Left cardiac atrium (tissue), 4 donors: ENCODE measurements around the gene AGFG1. TPM values are rescaled to one million over a fixed set of nuclear protein-coding genes. Genes with fewer than 3 reads are reported as not detected.
"Not testable (repeated sequence)": the region's sequence is repeated elsewhere in the genome, so short reads cannot be mapped to it uniquely, and the experiment has no call there.

Source experiments
- ATAC-seq, 2 donors: fragments of 200-7000 bp; cut with Tn5 transposase; one replicate each; pipeline ENCODE4 v1.9.1; 2020; ENCODE audit warnings: mild to moderate bottlenecking in 2 of 2, moderate library complexity in 2 of 2
- DNase-seq: peaks from one replicate; pipeline ENCODE4 v3.0.0-alpha.2; 2020
- intact Hi-C, 2 donors: fragments of 100-400 bp; cut with DNase I; formaldehyde crosslinking; loops; one replicate each; pipeline versions ENCODE4 v1.14.1 to v1.15.1; 2022 to 2023
- total RNA-seq, 2 donors: library from RNA; stranded (reverse); fragmentation: NEBNext Ultra II Directional; extraction: Animal tissue kit (Norgen Biotek cat#: 25700); gene quantifications; one replicate each; pipeline ENCODE4 v1.2.1, GENCODE V29; 2021
- donor health status: DM: no; HTN: yes; CAD: no.
- donor health status: DM: no; HTN: yes; CAD: no; lungs with severe emphysema.
- donor health status: DM: yes; HTN: yes; CAD: no.
- donor health status: Dilated cardiomyopathy.

The AGFG1 gene
- total RNA-seq, 2 donors from 2014 or later = 61.4 to 78.2 TPM

DNA sequence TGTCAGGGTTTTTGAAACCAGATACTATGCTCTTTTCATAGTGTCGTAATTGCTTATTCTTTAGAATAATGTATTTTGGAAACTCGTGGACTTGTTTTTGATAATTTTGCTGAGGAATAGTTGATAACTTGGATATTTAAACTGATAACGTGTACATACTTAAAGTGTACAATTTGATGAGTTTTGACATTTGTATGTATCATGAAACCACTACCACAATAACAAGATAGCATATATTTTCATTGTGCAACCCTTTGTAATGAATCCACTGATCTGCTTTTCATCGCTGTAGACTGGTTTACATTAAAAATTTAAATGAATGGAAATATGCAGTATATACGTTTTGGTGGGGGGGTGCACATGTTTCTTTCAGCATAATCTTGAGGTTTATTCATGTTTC is 45.8 kb downstream of the AGFG1 start:
- intact Hi-C loops = no loop called here
- ATAC-seq (no peak), DNase-seq (no peak)

- peak in 1 of 2 donors; percentile 44 for ATAC-seq
- DNase-seq, intact Hi-C loops: not testable (repeated sequence)
Measured at GRCh38 chr2:227518278-227518865, 46.4 kb downstream of the AGFG1 start.

GRCh38 chr2:227521178-227521577 is 49.2 kb downstream of the AGFG1 start:
- ATAC-seq, intact Hi-C loops, DNase-seq: not testable (repeated sequence)

DNA sequence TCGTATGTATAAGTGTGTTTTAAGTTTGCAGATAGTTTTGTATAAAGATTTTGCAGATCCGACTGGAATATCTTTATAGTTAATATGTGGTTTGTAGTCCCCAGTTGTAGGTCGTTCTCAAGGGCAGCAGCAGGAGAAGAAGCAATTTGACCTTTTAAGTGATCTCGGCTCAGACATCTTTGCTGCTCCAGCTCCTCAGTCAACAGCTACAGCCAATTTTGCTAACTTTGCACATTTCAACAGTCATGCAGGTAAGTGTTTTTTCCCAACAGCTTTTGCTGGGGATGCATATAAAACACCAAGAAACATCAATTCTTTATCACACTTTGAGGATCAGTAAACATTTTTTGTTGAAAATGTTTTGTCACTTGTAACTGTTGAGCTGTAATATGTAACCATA is 52.7 kb downstream of the AGFG1 start:
- DNase-seq (no peak), ATAC-seq (no peak)
- intact Hi-C loops = no loop called here

- intact Hi-C loops = no loop called here
- DNase-seq (no peak), ATAC-seq (no peak)
Measured at GRCh38 chr2:227527351-227527750, 55.4 kb downstream of the AGFG1 start.

DNA sequence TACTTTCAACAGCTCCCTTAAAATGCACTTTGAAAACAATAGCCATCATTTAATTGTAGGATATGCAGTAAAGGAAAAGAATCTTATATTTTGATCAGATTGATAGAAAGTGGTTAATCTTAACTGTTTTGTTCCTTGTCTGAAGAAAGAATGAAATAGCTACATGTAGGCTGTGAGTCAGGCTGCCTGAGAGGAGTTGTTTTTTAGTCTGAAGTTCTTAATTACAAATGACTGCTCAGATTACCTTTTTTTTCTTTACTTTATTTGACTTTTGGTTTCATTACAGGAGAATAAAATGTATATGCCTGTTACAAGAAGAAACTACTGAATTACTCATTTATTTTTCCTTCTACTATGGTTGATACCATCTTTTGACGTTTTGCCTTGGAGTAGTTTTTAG is 56.8 kb downstream of the AGFG1 start:
- intact Hi-C loops = no loop called here
- ATAC-seq = no peak
- DNase-seq = no peak

- intact Hi-C loops = no loop called here
- no peak for DNase-seq
- ATAC-seq = no peak
Measured at GRCh38 chr2:227529871-227530270, 57.9 kb downstream of the AGFG1 start.

GRCh38 chr2:227534714-227535113 is 62.8 kb downstream of the AGFG1 start:
- no peak for ATAC-seq
- intact Hi-C loops = no loop called here

GRCh38 chr2:227536445-227536844 is 64.5 kb downstream of the AGFG1 start:
- intact Hi-C loops = no loop called here
- DNase-seq (no peak), ATAC-seq (no peak)

More at GRCh38 chr2:227534714-227535113, 62.8 kb downstream of the AGFG1 start:
- no peak for DNase-seq

GRCh38 chr2:227539465-227539956 is 67.6 kb downstream of the AGFG1 start:
- ATAC-seq (no peak), DNase-seq (no peak)
- intact Hi-C loops = no loop called here

GRCh38 chr2:227540352-227540751 is 68.4 kb downstream of the AGFG1 start:
- DNase-seq, ATAC-seq, intact Hi-C loops: not testable (repeated sequence)

DNA sequence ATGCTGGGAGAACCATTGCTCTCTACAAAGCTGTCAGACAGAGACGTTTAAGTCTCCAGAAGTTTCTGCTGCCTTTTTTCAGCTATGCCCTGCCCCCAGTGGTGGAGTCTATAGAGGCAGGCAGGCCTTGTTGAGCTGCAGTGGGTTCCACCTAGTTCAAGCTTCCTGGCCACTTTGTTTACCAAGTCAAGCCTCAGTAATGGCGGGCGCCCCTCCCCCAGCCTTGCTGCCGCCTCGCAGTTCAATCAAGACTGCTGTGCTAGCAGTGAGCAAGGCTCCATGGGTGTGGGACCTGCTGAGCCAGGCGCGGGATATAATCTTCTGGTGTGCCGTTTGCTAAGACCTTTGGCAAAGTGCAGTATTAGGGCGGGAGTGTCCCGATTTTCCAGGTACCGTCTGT is 74.0 kb downstream of the AGFG1 start:
- DNase-seq (no peak), ATAC-seq (no peak)
- intact Hi-C loops = no loop called here

- intact Hi-C loops = no loop called here
- no peak for DNase-seq
- no peak for ATAC-seq
Measured at GRCh38 chr2:227551836-227552235, 79.9 kb downstream of the AGFG1 start.

- intact Hi-C loops = no loop called here
- ATAC-seq = no peak
- no peak for DNase-seq
Measured at GRCh38 chr2:227562581-227562980, 90.6 kb downstream of the AGFG1 start.

DNA sequence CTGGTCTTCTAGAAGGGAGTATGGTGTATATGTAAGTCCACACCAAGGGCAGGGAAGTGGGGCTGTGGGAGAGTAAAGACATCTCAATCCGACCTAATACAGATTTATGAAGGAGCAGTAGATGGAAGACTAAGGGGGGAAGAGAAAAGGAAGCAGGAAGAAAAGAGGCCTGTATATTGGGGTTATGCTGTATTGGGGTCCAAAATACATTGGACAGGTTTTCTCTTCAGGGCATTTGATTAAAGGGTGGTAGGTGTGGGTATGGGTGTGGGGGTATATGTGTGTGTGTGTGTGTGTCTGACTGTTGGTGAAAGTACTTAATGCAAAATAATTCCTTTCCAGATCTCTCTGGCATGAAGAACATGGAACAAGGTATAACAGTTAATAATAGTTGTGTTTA is 93.1 kb downstream of the AGFG1 start:
- intact Hi-C loops = no loop called here
- ATAC-seq = no peak
- DNase-seq = no peak

GRCh38 chr2:227566012-227566411 is 94.1 kb downstream of the AGFG1 start:
- intact Hi-C loops = no loop called here
- DNase-seq = no peak
- ATAC-seq = no peak

- ATAC-seq = no peak
- no peak for DNase-seq
- intact Hi-C loops = no loop called here
Measured at GRCh38 chr2:227568852-227569169, 96.9 kb downstream of the AGFG1 start.

DNA sequence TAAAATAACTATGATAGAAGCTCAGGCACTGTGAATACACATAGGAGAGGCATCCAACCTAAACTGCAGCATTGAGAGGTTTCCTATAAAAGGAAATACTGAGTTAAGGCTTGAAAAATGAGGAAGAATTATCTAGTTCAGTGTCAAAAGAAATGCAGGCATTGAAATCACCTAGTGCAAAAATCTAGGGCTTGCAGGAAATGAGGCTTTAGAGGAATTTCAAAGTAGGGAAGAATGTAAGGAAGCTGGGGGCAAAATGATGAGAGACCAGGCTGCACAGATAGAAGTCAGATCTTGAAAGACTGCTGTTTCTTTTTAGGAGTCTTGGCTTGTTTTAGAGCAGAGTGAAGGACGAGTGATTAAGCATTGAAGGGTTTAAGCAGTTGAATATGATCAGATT is 98.7 kb downstream of the AGFG1 start:
- ATAC-seq = no peak
- intact Hi-C loops = no loop called here
- DNase-seq = no peak

DNA sequence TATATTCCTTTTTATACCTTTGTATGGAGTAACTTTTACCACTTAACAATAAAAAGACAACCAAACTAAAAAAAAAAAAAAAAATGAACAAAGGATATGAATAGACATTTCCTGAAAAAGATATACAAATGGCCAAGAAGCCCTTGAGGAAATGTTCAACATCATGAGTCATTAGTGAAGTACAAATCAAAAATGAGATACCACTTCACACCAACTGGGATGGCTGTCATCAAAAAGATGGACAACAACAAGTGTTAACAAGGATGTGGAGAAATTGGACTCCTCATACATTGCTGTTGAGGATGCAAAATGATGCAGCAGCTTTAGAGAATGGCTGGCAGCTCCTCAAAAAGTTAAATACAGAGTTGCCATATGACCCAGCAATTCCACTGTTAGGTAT is 104.2 kb downstream of the AGFG1 start:
- DNase-seq = no peak
- intact Hi-C loops = no loop called here
- ATAC-seq = no peak

GRCh38 chr2:227576812-227577211 is 104.9 kb downstream of the AGFG1 start:
- intact Hi-C loops = no loop called here
- ATAC-seq = no peak

DNA sequence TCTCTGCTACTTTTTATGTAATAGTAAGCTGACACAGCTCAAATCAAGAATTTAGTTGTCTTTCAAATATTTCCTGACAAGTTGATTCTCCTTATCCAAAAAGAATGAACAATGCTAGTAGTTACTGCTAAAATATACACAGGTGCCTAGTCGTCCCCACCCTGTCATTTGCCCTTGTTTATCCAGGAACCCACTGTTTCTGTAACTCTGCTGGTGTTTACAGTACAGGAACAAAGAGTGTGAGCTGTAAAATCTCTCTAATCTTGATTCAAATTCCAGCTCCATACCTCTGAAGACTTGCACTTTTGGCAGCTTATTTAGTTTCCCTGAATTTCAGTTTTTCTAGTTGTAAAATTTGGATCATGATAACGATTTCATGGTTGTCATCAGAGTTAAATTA is 105.6 kb downstream of the AGFG1 start:
- DNase-seq (no peak), ATAC-seq (no peak)
- intact Hi-C loops = no loop called here

More at GRCh38 chr2:227576812-227577211, 104.9 kb downstream of the AGFG1 start:
- no peak for DNase-seq

GRCh38 chr2:227578642-227579041 is 106.7 kb downstream of the AGFG1 start:
- no peak for ATAC-seq
- intact Hi-C loops = no loop called here

More at GRCh38 chr2:227578642-227579041, 106.7 kb downstream of the AGFG1 start:
- DNase-seq = no peak
